GM23338 (cell line): Measurements from ENCODE around the gene PCNX1. TPM values are rescaled to one million over a fixed set of nuclear protein-coding genes. Genes with fewer than 3 reads are reported as not detected.

Experiments
- ATAC-seq: fragments of 200-7000 bp; cut with Tn5 transposase; 3 replicates; pipeline ENCODE4 v1.9.1; 2020
- DNase-seq: peaks from one replicate; pipeline ENCODE4 v3.0.0-alpha.2; 2015; ENCODE audit warnings: low spot score
- H2AFZ ChIP-seq: fragments of 200-600 bp; sonication (generic); 2 replicates; pipeline ENCODE4 v1.8.0; 2016; ENCODE audit warnings: antibody characterized with exemption, mild to moderate bottlenecking, moderate library complexity
- H3F3A ChIP-seq: fragments of 200-600 bp; sonication (generic); replicated peaks from 2 replicates; pipeline ENCODE4 v1.8.0; 2017; ENCODE audit warnings: antibody characterized with exemption, mixed run types, low read depth
- H3K27ac ChIP-seq: fragments of 200-600 bp; sonication (generic); 2 replicates; pipeline ENCODE4 v1.6.1; 2016; ENCODE audit warnings: low read depth
- H3K27me3 ChIP-seq: fragments of 200-600 bp; sonication (generic); 2 replicates; pipeline ENCODE4 v1.8.0; 2016; ENCODE audit warnings: mild to moderate bottlenecking, mixed run types, moderate library complexity; ENCODE audit not compliant: insufficient read depth
- H3K36me3 ChIP-seq: fragments of 200-600 bp; sonication (generic); 2 replicates; pipeline ENCODE4 v1.8.0; 2016; ENCODE audit warnings: mild to moderate bottlenecking; ENCODE audit not compliant: insufficient read depth
- H3K4me1 ChIP-seq: fragments of 200-600 bp; sonication (generic); 2 replicates; pipeline ENCODE4 v1.8.0; 2016; ENCODE audit warnings: mild to moderate bottlenecking, moderate library complexity; ENCODE audit not compliant: insufficient read depth
- H3K4me2 ChIP-seq: fragments of 200-600 bp; sonication (generic); 2 replicates; pipeline ENCODE4 v1.7.1; 2017; ENCODE audit warnings: mixed run types
- H3K4me3 ChIP-seq: fragments of 200-600 bp; sonication (generic); 2 replicates; pipeline ENCODE4 v1.6.1; 2016; ENCODE audit warnings: mixed run types
- H3K79me2 ChIP-seq: fragments of 200-600 bp; sonication (generic); replicated peaks from 2 replicates; pipeline ENCODE4 v1.8.0; 2017; ENCODE audit warnings: mild to moderate bottlenecking; ENCODE audit not compliant: insufficient read depth
- H3K9me2 ChIP-seq: fragments of 200-600 bp; sonication (generic); 2 replicates; pipeline ENCODE4 v1.8.0; 2017; ENCODE audit not compliant: insufficient read depth
- H4K20me1 ChIP-seq: fragments of 200-600 bp; sonication (generic); replicated peaks from 2 replicates; pipeline ENCODE4 v1.8.0; 2017; ENCODE audit warnings: mild to moderate bottlenecking; ENCODE audit not compliant: insufficient read depth
- H3K27ac Mint-ChIP-seq: 2 replicates; pipeline ENCODE4 v1.8.0; 2020; ENCODE audit warnings: inconsistent platforms, mild to moderate bottlenecking, moderate library complexity, mixed read lengths
- H3K27me3 Mint-ChIP-seq: 3 replicates; pipeline ENCODE4 v1.8.0; 2022; ENCODE audit warnings: low read depth, mild to moderate bottlenecking, moderate library complexity, mixed read lengths, inconsistent platforms; ENCODE audit not compliant: insufficient read depth, poor library complexity
- H3K36me3 Mint-ChIP-seq: 3 replicates; pipeline ENCODE4 v1.8.0; 2021; ENCODE audit warnings: low read depth, mild to moderate bottlenecking, inconsistent platforms, moderate library complexity, mixed read lengths
- H3K4me1 Mint-ChIP-seq: 3 replicates; pipeline ENCODE4 v1.8.0; 2020; ENCODE audit warnings: mild to moderate bottlenecking, inconsistent platforms, mixed read lengths
- H3K4me3 Mint-ChIP-seq: 3 replicates; pipeline ENCODE4 v1.8.0; 2021; ENCODE audit warnings: moderate library complexity, mild to moderate bottlenecking, inconsistent platforms, mixed read lengths
- H3K9me3 Mint-ChIP-seq: 3 replicates; pipeline ENCODE4 v1.8.0; 2020; ENCODE audit warnings: moderate library complexity, mild to moderate bottlenecking, inconsistent platforms, mixed read lengths
- CREB1 ChIP-seq: fragments of 250-450 bp; sonication (Bioruptor Pico); IDR thresholded peaks from 2 replicates; pipeline ENCODE4 v1.5.0; 2020; ENCODE audit warnings: low read depth, mild to moderate bottlenecking, moderate library complexity
- EZH2phosphoT487 ChIP-seq: fragments of 200-600 bp; sonication (generic); IDR thresholded peaks from one replicate; pipeline ENCODE4 v1.8.1; 2018; ENCODE audit warnings: antibody characterized with exemption; ENCODE audit not compliant: unreplicated experiment
- NANOG ChIP-seq: IDR thresholded peaks from 2 replicates; pipeline ENCODE4 v1.6.1; 2016; ENCODE audit warnings: antibody characterized with exemption, borderline replicate concordance
- STAT1 ChIP-seq: IDR thresholded peaks from one replicate; pipeline ENCODE4 v1.6.1; 2016; ENCODE audit warnings: antibody characterized with exemption; ENCODE audit not compliant: unreplicated experiment
- ZNF331 ChIP-seq: fragments of 250-450 bp; sonication (Bioruptor Pico); IDR thresholded peaks from 2 replicates; pipeline ENCODE4 v1.5.0; 2020; ENCODE audit warnings: low read depth, mild to moderate bottlenecking, moderate library complexity
- polyA plus RNA-seq: library from polyadenylated mRNA; unstranded; fragments of >200 nt; fragmentation: Nextera tagmentation; extraction: Ambion mirVana; gene quantifications from 2 replicates; pipeline ENCODE4 v1.2.1, GENCODE V29; 2016
- total RNA-seq: library from RNA; depleted of rRNA; stranded (reverse); fragments of >200 nt; shearing (Covaris generic); gene quantifications from 2 replicates; pipeline ENCODE4 v1.2.3, GENCODE V29; 2014
- TF ChIP-seq, protein P1 (sequence below): fragments of 250-450 bp; sonication (Bioruptor Pico); IDR thresholded peaks from 2 replicates; pipeline ENCODE4 v1.5.0; 2020; ENCODE audit warnings: mild to moderate bottlenecking, moderate library complexity
- TF ChIP-seq, protein P2 (sequence below), 2 experiments: fragments of 200-600 bp in 1 of 2; sonication (generic) in 1 of 2; conservative IDR thresholded peaks; 2 replicates each; pipeline versions ENCODE4 v1.5.1 to v1.6.1; 2016 to 2017; ENCODE audit warnings: antibody characterized with exemption in 2 of 2, low read depth in 2 of 2, mild to moderate bottlenecking in 2 of 2, moderate library complexity in 1 of 2
- TF ChIP-seq, protein P3 (sequence below): IDR thresholded peaks from one replicate; pipeline ENCODE4 v1.6.1; 2018; ENCODE audit warnings: antibody characterized with exemption; ENCODE audit not compliant: unreplicated experiment

Gene PCNX1
- total and polyA plus RNA-seq, 2 experiments from 2014 or later, result 19.4 to 53.1 TPM

DNA sequence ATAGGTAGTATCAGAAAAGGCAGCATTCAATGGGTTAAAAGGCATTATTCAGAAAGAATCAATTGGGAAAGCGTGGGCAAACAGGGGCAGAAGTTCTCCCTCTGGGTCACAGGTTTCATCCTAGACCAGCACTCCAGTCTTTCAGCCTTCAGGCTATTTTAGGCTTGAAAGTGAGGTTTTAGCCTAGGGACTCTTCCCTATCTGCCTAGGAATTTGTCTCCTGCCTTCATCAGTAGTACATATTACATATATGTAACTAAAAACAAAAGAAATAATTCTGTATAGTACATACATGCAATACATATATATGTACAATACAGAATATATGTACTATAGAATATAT is 34.6 kb upstream of the PCNX1 start (continued):
- TF ChIP-seq, protein P1, sequence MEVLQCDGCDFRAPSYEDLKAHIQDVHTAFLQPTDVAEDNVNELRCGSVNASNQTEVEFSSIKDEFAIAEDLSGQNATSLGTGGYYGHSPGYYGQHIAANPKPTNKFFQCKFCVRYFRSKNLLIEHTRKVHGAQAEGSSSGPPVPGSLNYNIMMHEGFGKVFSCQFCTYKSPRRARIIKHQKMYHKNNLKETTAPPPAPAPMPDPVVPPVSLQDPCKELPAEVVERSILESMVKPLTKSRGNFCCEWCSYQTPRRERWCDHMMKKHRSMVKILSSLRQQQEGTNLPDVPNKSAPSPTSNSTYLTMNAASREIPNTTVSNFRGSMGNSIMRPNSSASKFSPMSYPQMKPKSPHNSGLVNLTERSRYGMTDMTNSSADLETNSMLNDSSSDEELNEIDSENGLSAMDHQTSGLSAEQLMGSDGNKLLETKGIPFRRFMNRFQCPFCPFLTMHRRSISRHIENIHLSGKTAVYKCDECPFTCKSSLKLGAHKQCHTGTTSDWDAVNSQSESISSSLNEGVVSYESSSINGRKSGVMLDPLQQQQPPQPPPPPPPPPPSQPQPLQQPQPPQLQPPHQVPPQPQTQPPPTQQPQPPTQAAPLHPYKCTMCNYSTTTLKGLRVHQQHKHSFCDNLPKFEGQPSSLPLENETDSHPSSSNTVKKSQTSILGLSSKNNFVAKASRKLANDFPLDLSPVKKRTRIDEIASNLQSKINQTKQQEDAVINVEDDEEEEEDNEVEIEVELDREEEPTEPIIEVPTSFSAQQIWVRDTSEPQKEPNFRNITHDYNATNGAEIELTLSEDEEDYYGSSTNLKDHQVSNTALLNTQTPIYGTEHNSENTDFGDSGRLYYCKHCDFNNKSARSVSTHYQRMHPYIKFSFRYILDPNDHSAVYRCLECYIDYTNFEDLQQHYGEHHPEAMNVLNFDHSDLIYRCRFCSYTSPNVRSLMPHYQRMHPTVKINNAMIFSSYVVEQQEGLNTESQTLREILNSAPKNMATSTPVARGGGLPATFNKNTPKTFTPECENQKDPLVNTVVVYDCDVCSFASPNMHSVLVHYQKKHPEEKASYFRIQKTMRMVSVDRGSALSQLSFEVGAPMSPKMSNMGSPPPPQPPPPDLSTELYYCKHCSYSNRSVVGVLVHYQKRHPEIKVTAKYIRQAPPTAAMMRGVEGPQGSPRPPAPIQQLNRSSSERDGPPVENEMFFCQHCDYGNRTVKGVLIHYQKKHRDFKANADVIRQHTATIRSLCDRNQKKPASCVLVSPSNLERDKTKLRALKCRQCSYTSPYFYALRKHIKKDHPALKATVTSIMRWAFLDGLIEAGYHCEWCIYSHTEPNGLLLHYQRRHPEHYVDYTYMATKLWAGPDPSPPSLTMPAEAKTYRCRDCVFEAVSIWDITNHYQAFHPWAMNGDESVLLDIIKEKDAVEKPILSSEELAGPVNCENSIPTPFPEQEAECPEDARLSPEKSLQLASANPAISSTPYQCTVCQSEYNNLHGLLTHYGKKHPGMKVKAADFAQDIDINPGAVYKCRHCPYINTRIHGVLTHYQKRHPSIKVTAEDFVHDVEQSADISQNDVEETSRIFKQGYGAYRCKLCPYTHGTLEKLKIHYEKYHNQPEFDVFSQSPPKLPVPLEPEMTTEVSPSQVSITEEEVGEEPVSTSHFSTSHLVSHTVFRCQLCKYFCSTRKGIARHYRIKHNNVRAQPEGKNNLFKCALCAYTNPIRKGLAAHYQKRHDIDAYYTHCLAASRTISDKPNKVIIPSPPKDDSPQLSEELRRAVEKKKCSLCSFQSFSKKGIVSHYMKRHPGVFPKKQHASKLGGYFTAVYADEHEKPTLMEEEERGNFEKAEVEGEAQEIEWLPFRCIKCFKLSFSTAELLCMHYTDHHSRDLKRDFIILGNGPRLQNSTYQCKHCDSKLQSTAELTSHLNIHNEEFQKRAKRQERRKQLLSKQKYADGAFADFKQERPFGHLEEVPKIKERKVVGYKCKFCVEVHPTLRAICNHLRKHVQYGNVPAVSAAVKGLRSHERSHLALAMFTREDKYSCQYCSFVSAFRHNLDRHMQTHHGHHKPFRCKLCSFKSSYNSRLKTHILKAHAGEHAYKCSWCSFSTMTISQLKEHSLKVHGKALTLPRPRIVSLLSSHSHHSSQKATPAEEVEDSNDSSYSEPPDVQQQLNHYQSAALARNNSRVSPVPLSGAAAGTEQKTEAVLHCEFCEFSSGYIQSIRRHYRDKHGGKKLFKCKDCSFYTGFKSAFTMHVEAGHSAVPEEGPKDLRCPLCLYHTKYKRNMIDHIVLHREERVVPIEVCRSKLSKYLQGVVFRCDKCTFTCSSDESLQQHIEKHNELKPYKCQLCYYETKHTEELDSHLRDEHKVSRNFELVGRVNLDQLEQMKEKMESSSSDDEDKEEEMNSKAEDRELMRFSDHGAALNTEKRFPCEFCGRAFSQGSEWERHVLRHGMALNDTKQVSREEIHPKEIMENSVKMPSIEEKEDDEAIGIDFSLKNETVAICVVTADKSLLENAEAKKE (CRISPR knock-in tag), result no peak
- no peak for TF ChIP-seq NANOG
- TF ChIP-seq, protein P2, sequence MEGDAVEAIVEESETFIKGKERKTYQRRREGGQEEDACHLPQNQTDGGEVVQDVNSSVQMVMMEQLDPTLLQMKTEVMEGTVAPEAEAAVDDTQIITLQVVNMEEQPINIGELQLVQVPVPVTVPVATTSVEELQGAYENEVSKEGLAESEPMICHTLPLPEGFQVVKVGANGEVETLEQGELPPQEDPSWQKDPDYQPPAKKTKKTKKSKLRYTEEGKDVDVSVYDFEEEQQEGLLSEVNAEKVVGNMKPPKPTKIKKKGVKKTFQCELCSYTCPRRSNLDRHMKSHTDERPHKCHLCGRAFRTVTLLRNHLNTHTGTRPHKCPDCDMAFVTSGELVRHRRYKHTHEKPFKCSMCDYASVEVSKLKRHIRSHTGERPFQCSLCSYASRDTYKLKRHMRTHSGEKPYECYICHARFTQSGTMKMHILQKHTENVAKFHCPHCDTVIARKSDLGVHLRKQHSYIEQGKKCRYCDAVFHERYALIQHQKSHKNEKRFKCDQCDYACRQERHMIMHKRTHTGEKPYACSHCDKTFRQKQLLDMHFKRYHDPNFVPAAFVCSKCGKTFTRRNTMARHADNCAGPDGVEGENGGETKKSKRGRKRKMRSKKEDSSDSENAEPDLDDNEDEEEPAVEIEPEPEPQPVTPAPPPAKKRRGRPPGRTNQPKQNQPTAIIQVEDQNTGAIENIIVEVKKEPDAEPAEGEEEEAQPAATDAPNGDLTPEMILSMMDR (conservative IDR thresholded peaks at IDR 0.05; ENCODE audit: low read depth in 2 of 2), result no peak

DNA sequence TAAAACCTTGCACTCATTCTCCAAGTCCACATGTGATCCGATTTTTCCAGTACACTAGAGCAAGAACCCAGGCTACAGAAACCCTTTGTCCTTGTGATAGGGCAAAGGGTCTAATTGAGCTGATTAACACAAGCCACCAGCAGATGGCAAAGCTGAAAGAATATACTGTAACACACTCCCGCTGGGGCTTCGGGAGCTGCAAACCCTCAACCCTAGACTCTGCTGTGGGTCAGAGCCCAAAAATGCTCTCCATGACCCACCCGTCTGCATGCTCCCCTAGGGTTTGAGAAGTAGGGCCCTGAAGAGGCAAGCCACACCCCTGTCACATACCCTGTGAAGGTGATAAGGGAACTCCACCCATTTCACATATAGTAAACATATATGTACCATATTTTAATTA is 33.6 kb upstream of the PCNX1 start:
- H4K20me1 ChIP-seq, result no peaks in the 10 kb centered on the region
- no peak overlapping the region for H3K4me3 Mint-ChIP-seq
- no peak overlapping the region for H3K27ac Mint-ChIP-seq
- H3K4me2 ChIP-seq, result no peak overlapping the region
- no peak overlapping the region for H2AFZ ChIP-seq
- DNase-seq (no peak), ATAC-seq (no peak)
- peaks cover 13% of the 10 kb centered on the region; the same call in 1 of the 2 replicates for H3K4me1 ChIP-seq
- peaks cover 27% of the 10 kb centered on the region for H3K36me3 Mint-ChIP-seq
- H3K4me1 Mint-ChIP-seq, result peaks cover 8% of the 10 kb centered on the region; the same call in 2 of the 3 replicates
- H3K27me3 Mint-ChIP-seq, result peaks cover 4% of the 10 kb centered on the region
- no peak overlapping the region for H3K27ac ChIP-seq
- TF ChIP-seq STAT1 (no peak), CREB1 (no peak), EZH2phosphoT487 (no peak), ZNF331 (no peak), NANOG (no peak)
- TF ChIP-seq, protein P3, sequence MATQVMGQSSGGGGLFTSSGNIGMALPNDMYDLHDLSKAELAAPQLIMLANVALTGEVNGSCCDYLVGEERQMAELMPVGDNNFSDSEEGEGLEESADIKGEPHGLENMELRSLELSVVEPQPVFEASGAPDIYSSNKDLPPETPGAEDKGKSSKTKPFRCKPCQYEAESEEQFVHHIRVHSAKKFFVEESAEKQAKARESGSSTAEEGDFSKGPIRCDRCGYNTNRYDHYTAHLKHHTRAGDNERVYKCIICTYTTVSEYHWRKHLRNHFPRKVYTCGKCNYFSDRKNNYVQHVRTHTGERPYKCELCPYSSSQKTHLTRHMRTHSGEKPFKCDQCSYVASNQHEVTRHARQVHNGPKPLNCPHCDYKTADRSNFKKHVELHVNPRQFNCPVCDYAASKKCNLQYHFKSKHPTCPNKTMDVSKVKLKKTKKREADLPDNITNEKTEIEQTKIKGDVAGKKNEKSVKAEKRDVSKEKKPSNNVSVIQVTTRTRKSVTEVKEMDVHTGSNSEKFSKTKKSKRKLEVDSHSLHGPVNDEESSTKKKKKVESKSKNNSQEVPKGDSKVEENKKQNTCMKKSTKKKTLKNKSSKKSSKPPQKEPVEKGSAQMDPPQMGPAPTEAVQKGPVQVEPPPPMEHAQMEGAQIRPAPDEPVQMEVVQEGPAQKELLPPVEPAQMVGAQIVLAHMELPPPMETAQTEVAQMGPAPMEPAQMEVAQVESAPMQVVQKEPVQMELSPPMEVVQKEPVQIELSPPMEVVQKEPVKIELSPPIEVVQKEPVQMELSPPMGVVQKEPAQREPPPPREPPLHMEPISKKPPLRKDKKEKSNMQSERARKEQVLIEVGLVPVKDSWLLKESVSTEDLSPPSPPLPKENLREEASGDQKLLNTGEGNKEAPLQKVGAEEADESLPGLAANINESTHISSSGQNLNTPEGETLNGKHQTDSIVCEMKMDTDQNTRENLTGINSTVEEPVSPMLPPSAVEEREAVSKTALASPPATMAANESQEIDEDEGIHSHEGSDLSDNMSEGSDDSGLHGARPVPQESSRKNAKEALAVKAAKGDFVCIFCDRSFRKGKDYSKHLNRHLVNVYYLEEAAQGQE, result no peak
- TF ChIP-seq, protein P2 (conservative IDR thresholded peaks at IDR 0.05; ENCODE audit: low read depth in 2 of 2), result peak in 1 of 2 experiments; percentile 23; a peak in 2 of 4 replicates
- H3K9me3 Mint-ChIP-seq, result peaks cover 38% of the 10 kb centered on the region
- H3K9me2 ChIP-seq, result no peaks in the 10 kb centered on the region
- no peak overlapping the region for H3K4me3 ChIP-seq
- H3K79me2 ChIP-seq, result no peaks in the 10 kb centered on the region
- no peaks in the 10 kb centered on the region for H3K27me3 ChIP-seq
- no peaks in the 10 kb centered on the region for H3F3A ChIP-seq
- H3K36me3 ChIP-seq, result peaks cover 9% of the 10 kb centered on the region; the same call in 1 of the 2 replicates
